SU-DHL-6 (cell line): Measurements from ENCODE around the gene STKLD1.

Source experiments
- H2AFZ ChIP-seq: fragments of 200-600 bp; sonication (generic); 2 replicates; pipeline ENCODE4 v1.6.1; 2014; ENCODE audit warnings: low read depth, mild to moderate bottlenecking, moderate library complexity, mixed read lengths, antibody characterized with exemption, low read length; ENCODE audit not compliant: severe bottlenecking
- H3F3A ChIP-seq: fragments of 200-600 bp; shearing (Covaris generic); 2 replicates; pipeline ENCODE4 v1.6.0; 2016; ENCODE audit warnings: antibody characterized with exemption, mild to moderate bottlenecking; ENCODE audit not compliant: insufficient read depth
- H3K27ac ChIP-seq: fragments of 200-600 bp; sonication (generic); 2 replicates; pipeline ENCODE4 v1.5.1; 2016; ENCODE audit warnings: low read depth, mild to moderate bottlenecking, low read length, moderate library complexity, mixed read lengths
- H3K27me3 ChIP-seq: fragments of 200-600 bp; sonication (generic), shearing (Covaris generic); 2 replicates; pipeline ENCODE4 v1.6.0; 2014; ENCODE audit warnings: mild to moderate bottlenecking, low read length
- H3K36me3 ChIP-seq: fragments of 200-600 bp; sonication (generic); 2 replicates; pipeline ENCODE4 v1.6.1; 2014; ENCODE audit warnings: mild to moderate bottlenecking, low read length, mixed read lengths
- H3K4me2 ChIP-seq: fragments of 300-600, 200-600 bp; shearing (Covaris generic), sonication (generic); 2 replicates; pipeline ENCODE4 v1.6.0; 2014; ENCODE audit warnings: low read length, low read depth, mild to moderate bottlenecking; ENCODE audit not compliant: poor library complexity, severe bottlenecking
- H3K4me3 ChIP-seq: fragments of 200-600 bp; sonication (generic); 2 replicates; pipeline ENCODE4 v1.5.1; 2014; ENCODE audit warnings: antibody characterized with exemption, low read length, mild to moderate bottlenecking, mixed read lengths; ENCODE audit not compliant: insufficient read depth, poor library complexity, severe bottlenecking
- H3K79me2 ChIP-seq: fragments of 200-600 bp; sonication (generic); 2 replicates; pipeline ENCODE4 v1.6.1; 2014; ENCODE audit warnings: mild to moderate bottlenecking, low read length, moderate library complexity; ENCODE audit not compliant: insufficient read depth
- H3K9ac ChIP-seq: fragments of 200-600 bp; sonication (generic); 2 replicates; pipeline ENCODE4 v1.7.0; 2014; ENCODE audit warnings: mild to moderate bottlenecking, low read length
- H3K9me2 ChIP-seq: fragments of 200-600 bp; sonication (generic); replicated peaks from 2 replicates; pipeline ENCODE4 v1.6.1; 2014; ENCODE audit warnings: low read length; ENCODE audit not compliant: insufficient read depth
- H3K9me3 ChIP-seq: fragments of 200-600 bp; sonication (generic); 2 replicates; pipeline ENCODE4 v1.6.1; 2014; ENCODE audit warnings: low read length, mixed read lengths; ENCODE audit not compliant: insufficient read depth
- H4K20me1 ChIP-seq: fragments of 200-600 bp; sonication (generic); 2 replicates; pipeline ENCODE4 v1.6.1; 2014; ENCODE audit warnings: low read depth, mild to moderate bottlenecking, antibody characterized with exemption, low read length, moderate library complexity, mixed read lengths
- EZH2phosphoT487 ChIP-seq: fragments of 200-600 bp; sonication (generic), shearing (Covaris generic); conservative IDR thresholded peaks from 2 replicates; pipeline ENCODE4 v1.6.1; 2018; ENCODE audit warnings: mild to moderate bottlenecking, antibody characterized with exemption, low read length, moderate library complexity, mixed read lengths
- TF ChIP-seq, protein P1 (sequence below): fragments of 200-600 bp; sonication (generic); IDR thresholded peaks from one replicate; pipeline ENCODE4 v1.5.1; 2017; ENCODE audit warnings: antibody characterized with exemption, mild to moderate bottlenecking, low read length, moderate library complexity; ENCODE audit not compliant: insufficient read depth, poor library complexity, severe bottlenecking

The STKLD1 gene

DNA sequence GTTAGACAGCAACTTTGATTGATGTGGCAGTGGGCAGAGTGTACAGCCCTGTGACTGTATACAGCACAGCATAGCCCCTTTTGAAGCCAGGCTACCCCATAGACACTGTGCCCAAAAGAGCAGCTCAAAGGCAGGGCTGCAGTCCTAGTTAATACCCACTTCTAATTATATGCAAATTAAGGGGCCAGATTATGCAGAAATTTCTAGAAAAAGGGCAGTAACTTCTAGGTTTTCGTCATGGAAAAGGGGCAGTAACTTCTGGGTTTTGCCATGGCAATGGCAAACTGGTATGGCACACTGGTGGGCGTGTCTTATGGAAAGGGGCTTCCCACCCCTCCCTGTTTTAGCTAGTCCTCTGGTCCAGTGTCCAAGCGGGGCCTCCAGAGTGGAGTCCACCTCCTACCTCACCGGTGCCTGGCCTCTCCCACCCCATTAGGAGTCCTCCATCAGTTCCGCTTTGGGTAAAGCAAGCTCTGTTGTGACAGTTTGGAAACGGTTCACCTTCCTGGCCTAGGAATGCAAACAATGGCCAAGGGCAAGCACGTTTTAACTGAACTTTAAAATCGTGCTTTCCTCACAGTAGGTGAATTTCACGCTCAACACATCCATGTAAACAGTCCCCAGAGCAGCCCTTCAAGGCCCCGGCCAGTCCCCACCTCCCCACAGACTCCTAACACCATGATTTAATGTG lies 51.6 kb downstream of the STKLD1 start:
- Histone ChIP-seq H2AFZ (no peak overlapping the region), H3K4me2 (no peak overlapping the region), H3K9ac (no peak overlapping the region), H3K79me2 (no peaks in the 10 kb centered on the region), H3K27me3 (no peaks in the 10 kb centered on the region), H3K9me2 (no peaks in the 10 kb centered on the region), H3K36me3 (no peaks in the 10 kb centered on the region), H3K9me3 (no peaks in the 10 kb centered on the region), H3F3A (no peaks in the 10 kb centered on the region), H3K4me3 (no peak overlapping the region), H3K27ac (no peak overlapping the region), H4K20me1 (no peaks in the 10 kb centered on the region)
- TF ChIP-seq, protein P1, sequence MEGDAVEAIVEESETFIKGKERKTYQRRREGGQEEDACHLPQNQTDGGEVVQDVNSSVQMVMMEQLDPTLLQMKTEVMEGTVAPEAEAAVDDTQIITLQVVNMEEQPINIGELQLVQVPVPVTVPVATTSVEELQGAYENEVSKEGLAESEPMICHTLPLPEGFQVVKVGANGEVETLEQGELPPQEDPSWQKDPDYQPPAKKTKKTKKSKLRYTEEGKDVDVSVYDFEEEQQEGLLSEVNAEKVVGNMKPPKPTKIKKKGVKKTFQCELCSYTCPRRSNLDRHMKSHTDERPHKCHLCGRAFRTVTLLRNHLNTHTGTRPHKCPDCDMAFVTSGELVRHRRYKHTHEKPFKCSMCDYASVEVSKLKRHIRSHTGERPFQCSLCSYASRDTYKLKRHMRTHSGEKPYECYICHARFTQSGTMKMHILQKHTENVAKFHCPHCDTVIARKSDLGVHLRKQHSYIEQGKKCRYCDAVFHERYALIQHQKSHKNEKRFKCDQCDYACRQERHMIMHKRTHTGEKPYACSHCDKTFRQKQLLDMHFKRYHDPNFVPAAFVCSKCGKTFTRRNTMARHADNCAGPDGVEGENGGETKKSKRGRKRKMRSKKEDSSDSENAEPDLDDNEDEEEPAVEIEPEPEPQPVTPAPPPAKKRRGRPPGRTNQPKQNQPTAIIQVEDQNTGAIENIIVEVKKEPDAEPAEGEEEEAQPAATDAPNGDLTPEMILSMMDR, result no peak
- TF ChIP-seq EZH2phosphoT487, result no peak

- no peak overlapping the region for H2AFZ ChIP-seq
- H3K36me3 ChIP-seq, result no peaks in the 10 kb centered on the region
- H3K4me2 ChIP-seq, result no peak overlapping the region
- H3K9ac ChIP-seq, result no peak overlapping the region
- H3K4me3 ChIP-seq, result no peak overlapping the region
- TF ChIP-seq, protein P1, result no peak
- TF ChIP-seq EZH2phosphoT487, result no peak
- no peaks in the 10 kb centered on the region for H3K9me3 ChIP-seq
- no peaks in the 10 kb centered on the region for H3K9me2 ChIP-seq
- no peaks in the 10 kb centered on the region for H3K27me3 ChIP-seq
- H3F3A ChIP-seq, result no peaks in the 10 kb centered on the region
- H3K27ac ChIP-seq, result no peak overlapping the region
- no peaks in the 10 kb centered on the region for H3K79me2 ChIP-seq
- no peaks in the 10 kb centered on the region for H4K20me1 ChIP-seq
These were observed 52.5 kb downstream of the STKLD1 start for GRCh38 chr9:133428617-133429101.

- no peaks in the 10 kb centered on the region for H3K9me3 ChIP-seq
- no peaks in the 10 kb centered on the region for H3K79me2 ChIP-seq
- H3K9ac ChIP-seq, result no peak overlapping the region
- H3K4me2 ChIP-seq, result no peak overlapping the region
- H3K27me3 ChIP-seq, result no peaks in the 10 kb centered on the region
- no peak overlapping the region for H3K4me3 ChIP-seq
- no peak overlapping the region for H2AFZ ChIP-seq
- H3K27ac ChIP-seq, result no peak overlapping the region
- H3K36me3 ChIP-seq, result no peaks in the 10 kb centered on the region
- H3F3A ChIP-seq, result no peaks in the 10 kb centered on the region
- H4K20me1 ChIP-seq, result no peaks in the 10 kb centered on the region
- TF ChIP-seq, protein P1, result no peak
- TF ChIP-seq EZH2phosphoT487, result no peak
- no peaks in the 10 kb centered on the region for H3K9me2 ChIP-seq
These were observed 53.0 kb downstream of the STKLD1 start for GRCh38 chr9:133429214-133429613.
